DND-41 (cell line): Measurements from ENCODE around the gene TTLL9.

ENCODE experiments used
- ATAC-seq: fragments of 200-7000 bp; cut with Tn5 transposase; 3 replicates; pipeline ENCODE4 v1.9.1; 2021; ENCODE audit warnings: low read depth; ENCODE audit not compliant: insufficient read depth
- DNase-seq: peaks from one replicate; pipeline ENCODE4 v3.0.0-alpha.2; 2020
- H2AFZ ChIP-seq: 2 replicates; pipeline ENCODE4 v1.6.0; 2012; ENCODE audit warnings: low read depth, low read length
- H3K27ac ChIP-seq: 2 replicates; pipeline ENCODE4 v1.5.1; 2012; ENCODE audit warnings: low read length, inconsistent platforms
- H3K27me3 ChIP-seq: fragments of 200-600 bp; sonication (generic); 2 replicates; pipeline ENCODE4 v1.6.0; 2012; ENCODE audit warnings: low read length, mild to moderate bottlenecking, inconsistent platforms; ENCODE audit not compliant: insufficient read depth, poor library complexity
- H3K36me3 ChIP-seq: 2 replicates; pipeline ENCODE4 v1.5.1; 2012; ENCODE audit warnings: low read length, inconsistent platforms; ENCODE audit not compliant: insufficient read depth
- H3K4me1 ChIP-seq: 2 replicates; pipeline ENCODE4 v1.5.1; 2012; ENCODE audit warnings: mild to moderate bottlenecking, low read length; ENCODE audit not compliant: insufficient read depth
- H3K4me2 ChIP-seq: 2 replicates; pipeline ENCODE4 v1.6.0; 2012; ENCODE audit warnings: mild to moderate bottlenecking, moderate library complexity, low read length, inconsistent platforms; ENCODE audit not compliant: insufficient read depth
- H3K4me3 ChIP-seq, 2 experiments: fragments of 200-600 bp in 1 of 2; shearing (Covaris generic) in 1 of 2; 2 replicates each; pipeline ENCODE4 v1.5.1; 2012 to 2016; ENCODE audit warnings: inconsistent platforms in 2 of 2, low read length in 2 of 2, mild to moderate bottlenecking in 2 of 2, low read depth in 1 of 2, moderate library complexity in 1 of 2
- H3K79me2 ChIP-seq: 2 replicates; pipeline ENCODE4 v1.6.0; 2012; ENCODE audit warnings: low read length, inconsistent platforms; ENCODE audit not compliant: insufficient read depth
- H3K9ac ChIP-seq: 2 replicates; pipeline ENCODE4 v1.6.0; 2012; ENCODE audit warnings: low read depth, mild to moderate bottlenecking, inconsistent platforms, low read length, moderate library complexity
- H3K9me3 ChIP-seq: 2 replicates; pipeline ENCODE4 v1.5.1; 2012; ENCODE audit warnings: low read length, moderate library complexity, mild to moderate bottlenecking, inconsistent platforms; ENCODE audit not compliant: insufficient read depth, severe bottlenecking
- H4K20me1 ChIP-seq: 2 replicates; pipeline ENCODE4 v1.6.0; 2012; ENCODE audit warnings: low read length; ENCODE audit not compliant: insufficient read depth
- CTCF ChIP-seq: IDR thresholded peaks from 2 replicates; pipeline ENCODE4 v1.5.1; 2012; ENCODE audit warnings: borderline replicate concordance, low read length, moderate library complexity, mild to moderate bottlenecking; ENCODE audit not compliant: poor library complexity, severe bottlenecking; ENCODE audit errors: extremely low read depth
- EZH2 ChIP-seq: IDR thresholded peaks from 3 replicates; pipeline ENCODE4 v1.6.1; 2012; ENCODE audit warnings: borderline replicate concordance, low read depth, mild to moderate bottlenecking, moderate library complexity, low read length, inconsistent platforms; ENCODE audit not compliant: severe bottlenecking

Gene TTLL9

GRCh38 chr20:31988430-31989015, 118.1 kb downstream of the TTLL9 start:
- H3K4me3 ChIP-seq = no peak overlapping the region
- no peaks in the 10 kb centered on the region for H3K36me3 ChIP-seq
- H3K27ac ChIP-seq = no peak overlapping the region
- no peak overlapping the region for H3K9ac ChIP-seq
- H3K9me3 ChIP-seq = no peaks in the 10 kb centered on the region
- H3K4me1 ChIP-seq = no peaks in the 10 kb centered on the region
- ATAC-seq (no peak), DNase-seq (no peak)
- no peaks in the 10 kb centered on the region; the same call in 1 of the 2 replicates for H4K20me1 ChIP-seq
- no peak overlapping the region for H2AFZ ChIP-seq
- TF ChIP-seq EZH2 (no peak), CTCF (no peak)
- H3K79me2 ChIP-seq = no peaks in the 10 kb centered on the region
- no peak overlapping the region for H3K4me2 ChIP-seq
- peaks cover 13% of the 10 kb centered on the region for H3K27me3 ChIP-seq

GRCh38 chr20:31989030-31989645, 118.7 kb downstream of the TTLL9 start:
- H3K4me1 ChIP-seq = no peaks in the 10 kb centered on the region
- H3K27ac ChIP-seq = no peak overlapping the region
- H3K36me3 ChIP-seq = no peaks in the 10 kb centered on the region
- H2AFZ ChIP-seq = no peak overlapping the region
- no peak for ATAC-seq
- H3K4me2 ChIP-seq = no peak overlapping the region
- no peak for DNase-seq
- H3K79me2 ChIP-seq = no peaks in the 10 kb centered on the region
- H3K9me3 ChIP-seq = no peaks in the 10 kb centered on the region
- no peak overlapping the region for H3K9ac ChIP-seq
- peaks cover 18% of the 10 kb centered on the region for H3K27me3 ChIP-seq
- H3K4me3 ChIP-seq = no peak overlapping the region
- peaks cover 4% of the 10 kb centered on the region; the same call in 1 of the 2 replicates for H4K20me1 ChIP-seq
- no peak for TF ChIP-seq CTCF
- no peak for TF ChIP-seq EZH2

GRCh38 chr20:31990641-31991338, 120.4 kb downstream of the TTLL9 start:
- H3K4me2 ChIP-seq = no peak overlapping the region
- H3K4me1 ChIP-seq = no peaks in the 10 kb centered on the region
- no peak overlapping the region for H3K9ac ChIP-seq
- ATAC-seq (no peak), DNase-seq (no peak)
- H3K79me2 ChIP-seq = no peaks in the 10 kb centered on the region
- H3K27me3 ChIP-seq = peaks cover 18% of the 10 kb centered on the region
- no peaks in the 10 kb centered on the region for H3K36me3 ChIP-seq
- no peak overlapping the region for H3K27ac ChIP-seq
- H3K4me3 ChIP-seq = no peak overlapping the region
- H4K20me1 ChIP-seq = peaks cover 5% of the 10 kb centered on the region; the same call in 1 of the 2 replicates
- H3K9me3 ChIP-seq = no peaks in the 10 kb centered on the region
- TF ChIP-seq EZH2 (no peak), CTCF (no peak)
- no peak overlapping the region for H2AFZ ChIP-seq
